NCI-H1694 (cell line): Measurements from ENCODE around the gene GCN1.

ENCODE experiments used
- DNase-seq: peaks from one replicate; lab custom pipeline; 2025; lab: John Stamatoyannopoulos, UW

The GCN1 gene

DNA sequence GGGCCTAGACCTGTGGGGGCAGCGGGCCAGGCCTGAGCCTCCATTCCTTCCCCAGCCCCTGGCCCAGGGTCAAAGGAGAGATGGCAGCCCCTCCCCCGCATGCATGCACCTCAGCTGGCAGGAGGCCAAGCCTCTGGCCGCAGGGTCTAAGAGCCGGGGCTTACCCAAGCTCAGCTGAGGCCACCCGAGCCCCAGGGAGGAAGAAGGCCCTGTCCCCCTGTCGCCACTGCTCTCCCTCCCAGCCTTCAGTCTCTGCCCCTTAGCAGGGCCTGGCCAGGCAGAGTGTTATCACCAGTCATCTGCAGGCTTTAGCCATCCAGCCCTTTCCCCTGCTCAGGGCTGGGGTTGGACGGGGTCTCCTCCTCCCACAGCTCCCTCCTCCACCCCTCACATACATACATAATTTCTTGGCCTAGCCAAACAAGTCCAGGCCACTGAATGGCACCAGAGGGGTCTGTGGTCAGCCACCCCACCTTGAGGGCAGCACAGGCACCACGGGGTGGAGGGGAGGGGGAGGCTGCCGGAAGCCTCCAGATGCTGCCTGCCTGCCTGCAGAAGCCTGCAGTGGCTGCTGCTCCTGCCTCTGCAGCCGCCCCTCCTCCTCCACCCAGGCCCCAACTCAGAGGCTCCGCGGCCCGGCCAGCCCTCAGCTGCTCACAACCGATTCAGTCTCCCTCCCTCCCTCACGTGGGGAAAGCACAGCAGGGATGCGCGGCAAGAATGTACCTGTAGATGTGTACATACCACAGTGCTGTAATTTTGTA is 100.7 kb downstream of the GCN1 start:
- DNase-seq = no peak

DNA sequence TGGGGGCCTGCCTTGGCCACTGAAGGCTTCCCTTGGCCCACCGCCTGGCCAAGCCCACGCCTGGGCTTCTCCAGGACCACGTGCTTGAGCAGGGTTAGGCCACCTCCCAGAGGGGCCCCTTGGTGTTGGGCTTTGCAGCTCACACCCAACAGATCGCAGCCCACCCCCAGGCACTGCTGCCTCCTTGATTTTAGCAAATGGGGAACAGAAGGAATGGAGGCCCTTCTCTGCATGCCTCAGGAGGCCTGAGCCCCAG is 101.3 kb downstream of the GCN1 start:
- no peak for DNase-seq

DNA sequence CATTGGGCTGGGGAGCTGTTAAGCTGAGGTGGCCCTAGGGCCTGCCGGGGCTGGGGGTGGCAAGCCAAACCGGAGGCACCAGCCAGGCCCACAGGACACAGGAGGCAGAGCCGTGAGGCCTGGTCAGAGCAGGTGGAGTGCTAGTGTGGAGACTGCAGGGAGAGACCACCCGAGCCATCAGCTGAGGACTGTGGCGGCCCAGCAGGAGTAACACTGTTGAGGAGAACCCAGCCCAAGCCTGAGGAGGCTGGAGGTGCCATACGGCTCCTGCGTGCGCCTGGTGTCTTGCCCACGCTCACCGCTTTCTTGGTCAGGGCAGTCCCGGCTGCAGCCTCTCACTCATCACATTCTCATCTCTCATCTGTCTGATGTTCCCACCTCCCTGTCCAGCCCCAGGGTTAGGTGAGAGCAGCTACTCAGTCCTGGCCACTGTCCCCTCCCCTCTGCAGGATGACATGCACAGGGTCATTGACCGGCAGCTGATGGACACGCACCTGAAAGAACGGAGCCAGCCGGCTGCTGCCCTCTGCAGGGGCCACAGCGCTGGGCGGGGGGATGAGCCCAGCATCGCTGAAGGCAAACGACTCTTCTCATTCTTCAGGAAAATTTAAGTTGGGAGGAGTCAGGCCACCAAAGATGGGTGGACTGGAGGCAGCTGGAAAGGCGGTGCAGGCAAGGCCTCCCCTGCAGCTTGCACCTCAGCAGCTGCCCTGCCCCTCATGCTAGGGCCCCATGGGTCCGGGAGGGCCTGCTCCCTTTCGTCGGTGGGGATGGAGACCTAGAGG is 101.8 kb downstream of the GCN1 start:
- no peak for DNase-seq

DNA sequence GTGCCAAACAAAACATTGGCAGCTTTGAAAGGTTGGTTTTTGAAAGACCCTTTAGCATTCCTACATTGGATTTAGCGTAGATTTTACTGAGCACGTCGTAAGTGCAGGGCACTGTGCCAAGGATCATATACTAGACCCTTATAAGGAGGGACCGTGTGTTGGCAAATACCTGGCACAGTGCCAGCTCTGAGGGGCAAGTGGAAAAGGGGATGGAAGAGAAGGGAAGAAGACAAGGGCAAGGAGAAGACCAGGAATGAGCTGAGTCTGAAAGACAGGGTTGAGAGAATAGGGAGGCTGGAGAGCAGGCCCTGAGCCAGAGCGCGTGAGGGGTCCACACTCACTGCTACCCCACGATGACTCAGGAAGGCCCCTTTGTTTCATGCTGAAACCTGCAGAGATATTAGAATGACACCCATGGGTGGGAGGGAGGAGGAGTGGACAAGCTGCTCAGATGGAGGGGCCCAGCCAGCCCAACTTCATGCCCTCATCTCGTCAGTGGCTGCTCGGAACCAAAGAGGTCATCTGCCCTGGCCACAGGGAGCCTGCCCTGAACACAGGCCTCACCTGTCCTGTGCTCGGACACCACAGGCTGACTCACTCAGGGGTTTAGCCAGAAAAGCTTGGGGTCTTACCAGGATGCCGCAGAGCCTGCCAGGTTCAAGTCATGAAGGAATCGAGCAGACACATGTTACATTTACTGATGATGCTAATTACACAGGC is 103.0 kb downstream of the GCN1 start:
- no peak for DNase-seq

DNA sequence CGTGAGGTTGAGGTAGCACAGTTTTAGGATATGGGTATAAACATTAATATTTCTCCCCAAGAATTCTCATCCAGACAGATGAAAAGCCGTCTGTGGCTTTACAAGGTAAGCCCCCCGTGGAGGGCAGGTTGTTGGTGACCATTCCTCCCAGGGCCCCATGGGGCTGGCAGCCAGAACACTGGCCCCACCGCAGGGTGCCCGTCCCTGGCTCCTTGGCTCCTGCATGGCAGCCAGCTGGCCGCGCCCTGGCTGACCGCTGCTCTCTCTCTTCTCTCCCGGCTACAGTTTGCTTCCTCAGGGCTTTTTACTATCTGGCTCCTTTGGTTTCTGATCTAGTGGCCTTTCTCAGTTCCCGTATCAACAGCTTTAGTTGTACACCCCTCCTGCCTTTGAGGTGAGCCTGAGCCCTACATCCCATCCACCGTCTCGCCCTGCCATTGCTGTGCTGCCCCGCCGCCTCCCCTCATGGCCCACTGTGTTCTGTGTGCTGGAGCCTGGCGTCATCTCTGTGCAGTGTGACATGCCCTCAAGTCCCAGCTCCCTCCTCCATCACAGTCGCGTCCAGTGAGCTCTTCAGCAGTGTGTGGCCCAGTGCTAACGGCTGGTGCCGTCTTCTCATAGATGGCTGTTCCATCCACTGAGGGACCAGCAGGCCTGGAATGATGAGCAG is 103.8 kb downstream of the GCN1 start:
- DNase-seq = no peak

DNA sequence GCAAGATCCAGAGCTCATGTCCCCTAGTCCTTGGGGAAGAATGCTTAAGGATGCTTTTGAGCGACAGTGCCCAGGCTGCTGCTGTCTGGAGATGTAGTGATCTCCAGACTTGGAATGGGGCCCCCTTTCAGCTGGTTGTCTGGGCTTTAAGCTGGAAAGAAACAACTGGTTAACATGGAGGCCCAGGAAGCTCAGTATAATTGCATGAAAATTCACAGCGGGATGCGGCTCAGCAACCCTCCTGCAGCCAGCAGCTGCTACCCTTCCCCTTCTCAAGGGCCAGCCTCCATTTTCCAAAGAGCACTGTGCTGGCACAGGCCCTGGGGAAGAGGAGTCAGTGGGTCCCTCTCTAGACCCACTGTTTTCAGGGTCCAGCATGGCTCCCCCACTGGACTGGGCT is 104.3 kb downstream of the GCN1 start:
- DNase-seq = no peak

DNA sequence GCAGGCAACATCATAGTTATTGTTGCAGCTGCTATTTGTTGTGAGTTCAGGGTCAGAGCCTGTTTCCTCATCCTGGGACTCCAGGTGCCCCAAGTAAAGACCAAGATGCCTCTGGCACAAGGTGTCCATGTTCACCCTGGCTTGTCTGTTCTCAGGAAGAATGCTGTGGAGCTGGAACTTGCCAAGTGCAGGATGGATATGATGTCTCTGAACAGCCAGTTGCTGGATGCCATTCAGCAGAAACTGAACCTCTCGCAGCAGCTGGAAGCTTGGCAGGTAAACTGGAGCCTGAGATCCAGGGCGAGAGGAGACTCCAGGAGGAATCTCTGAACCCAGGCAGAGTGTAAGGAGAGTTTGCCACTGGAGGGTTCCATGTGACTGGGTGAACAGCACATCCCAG is 104.7 kb downstream of the GCN1 start:
- no peak for DNase-seq

DNA sequence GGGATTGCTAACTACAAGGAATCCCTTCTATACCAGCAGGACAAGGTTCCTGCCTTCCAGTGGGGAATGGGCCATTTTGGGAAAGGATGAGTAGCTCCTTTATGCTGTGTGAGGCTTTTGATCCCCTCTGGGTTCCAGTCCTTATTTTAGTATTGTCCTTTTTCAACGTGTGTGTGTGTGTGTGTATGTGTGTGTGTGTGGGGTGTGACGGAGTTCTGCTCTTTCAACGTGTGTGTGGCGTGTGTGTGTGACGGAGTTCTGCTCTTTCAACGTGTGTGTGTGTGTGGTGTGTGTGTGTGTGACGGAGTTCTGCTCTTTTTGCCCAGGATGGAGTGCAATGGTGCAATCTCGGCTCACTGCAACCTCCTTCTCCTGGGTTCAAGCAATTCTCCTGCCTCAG is 105.4 kb downstream of the GCN1 start:
- DNase-seq = no peak

DNA sequence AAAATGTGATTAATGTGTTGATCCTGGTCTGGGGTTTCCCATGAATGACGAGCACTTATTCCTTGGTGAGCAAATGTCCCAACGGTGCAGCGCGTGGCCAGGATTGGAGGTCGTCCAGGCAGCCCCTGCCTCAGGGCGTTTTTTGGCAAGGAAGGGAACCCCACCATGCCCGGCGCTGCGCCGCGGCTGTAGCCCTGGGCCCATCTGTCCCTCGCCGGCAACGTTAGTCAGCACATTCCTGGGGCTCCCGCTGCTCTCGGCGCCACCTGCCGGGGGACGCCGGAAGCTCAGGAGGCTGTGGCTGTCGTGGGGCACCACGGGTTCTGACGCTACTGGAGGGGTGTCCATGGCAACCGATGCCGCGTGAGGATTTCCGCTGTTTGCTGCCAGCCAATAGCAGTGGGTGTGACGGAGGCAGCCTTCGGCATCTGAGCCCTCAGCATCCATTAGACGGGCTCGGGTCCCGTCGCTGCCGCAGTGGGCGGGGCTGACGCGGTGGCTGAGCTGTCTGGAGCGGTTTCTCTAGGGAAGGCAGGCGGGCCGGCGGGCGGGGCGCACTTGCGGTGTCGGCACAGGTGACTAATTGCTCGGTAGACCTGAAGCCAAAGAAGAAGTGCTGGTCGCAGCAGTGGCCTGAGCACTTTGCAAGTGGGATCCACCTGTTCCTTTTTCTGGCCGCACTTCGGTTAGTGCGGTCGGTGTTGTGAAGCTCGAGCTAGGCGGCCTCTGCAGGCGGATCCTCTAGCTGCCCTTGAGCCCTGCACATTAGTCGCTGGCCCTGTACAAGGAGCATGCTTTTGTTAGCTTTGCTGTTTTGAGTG is 107.5 kb downstream of the GCN1 start:
- peak; percentile 95 for DNase-seq

DNA sequence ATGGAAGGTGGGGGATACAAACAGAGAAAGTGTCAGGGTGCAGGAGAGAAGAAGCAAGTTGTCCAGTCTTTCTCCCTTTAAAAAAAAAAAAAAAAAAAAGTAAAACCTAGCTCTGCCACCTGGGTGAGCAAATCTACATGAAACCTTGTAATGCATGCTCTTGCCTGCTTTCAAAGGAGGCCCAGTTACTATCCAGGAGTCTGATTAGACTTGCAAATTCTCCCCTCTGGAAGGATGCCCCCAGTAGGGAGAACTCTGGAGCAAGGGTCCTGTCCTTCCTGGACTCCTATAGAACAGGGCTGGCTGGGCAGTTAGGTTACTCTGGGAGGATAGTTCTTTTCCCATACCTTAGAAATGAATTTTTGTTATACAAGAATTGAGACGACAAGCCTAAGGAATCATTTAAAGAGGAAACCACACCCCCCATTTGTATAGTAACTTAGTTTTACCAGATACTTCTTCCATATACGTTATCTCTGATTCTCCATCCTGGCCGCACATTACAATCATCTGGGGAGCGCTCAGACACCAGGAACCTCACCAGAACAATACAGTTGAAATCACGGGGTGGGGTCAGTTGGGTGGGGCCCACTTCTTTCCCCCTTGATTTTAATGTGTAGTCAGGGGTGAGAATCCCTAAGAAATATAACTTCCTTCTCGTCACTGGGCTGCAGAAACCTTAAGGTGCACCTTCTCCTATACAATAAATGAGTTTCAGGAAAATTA is 108.4 kb downstream of the GCN1 start:
- DNase-seq = no peak

DNA sequence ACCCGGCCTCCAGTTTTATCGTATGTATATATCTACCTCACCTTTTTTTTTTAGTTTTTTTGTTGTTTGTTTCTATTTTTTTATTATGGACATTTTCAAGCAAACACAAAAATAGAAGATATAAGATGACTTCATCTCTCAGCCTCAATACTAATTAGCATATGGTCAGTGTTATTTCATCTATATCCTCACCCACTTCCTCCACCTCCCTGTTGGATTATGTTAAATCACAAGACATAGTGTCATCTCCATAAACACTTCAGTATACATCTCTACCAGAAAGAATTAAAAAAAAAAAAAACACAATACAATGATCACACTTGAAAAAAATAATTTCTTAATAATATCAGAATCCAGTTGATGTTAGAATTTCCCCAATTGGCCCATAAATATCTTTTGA is 112.9 kb downstream of the GCN1 start:
- DNase-seq = no peak

DNA sequence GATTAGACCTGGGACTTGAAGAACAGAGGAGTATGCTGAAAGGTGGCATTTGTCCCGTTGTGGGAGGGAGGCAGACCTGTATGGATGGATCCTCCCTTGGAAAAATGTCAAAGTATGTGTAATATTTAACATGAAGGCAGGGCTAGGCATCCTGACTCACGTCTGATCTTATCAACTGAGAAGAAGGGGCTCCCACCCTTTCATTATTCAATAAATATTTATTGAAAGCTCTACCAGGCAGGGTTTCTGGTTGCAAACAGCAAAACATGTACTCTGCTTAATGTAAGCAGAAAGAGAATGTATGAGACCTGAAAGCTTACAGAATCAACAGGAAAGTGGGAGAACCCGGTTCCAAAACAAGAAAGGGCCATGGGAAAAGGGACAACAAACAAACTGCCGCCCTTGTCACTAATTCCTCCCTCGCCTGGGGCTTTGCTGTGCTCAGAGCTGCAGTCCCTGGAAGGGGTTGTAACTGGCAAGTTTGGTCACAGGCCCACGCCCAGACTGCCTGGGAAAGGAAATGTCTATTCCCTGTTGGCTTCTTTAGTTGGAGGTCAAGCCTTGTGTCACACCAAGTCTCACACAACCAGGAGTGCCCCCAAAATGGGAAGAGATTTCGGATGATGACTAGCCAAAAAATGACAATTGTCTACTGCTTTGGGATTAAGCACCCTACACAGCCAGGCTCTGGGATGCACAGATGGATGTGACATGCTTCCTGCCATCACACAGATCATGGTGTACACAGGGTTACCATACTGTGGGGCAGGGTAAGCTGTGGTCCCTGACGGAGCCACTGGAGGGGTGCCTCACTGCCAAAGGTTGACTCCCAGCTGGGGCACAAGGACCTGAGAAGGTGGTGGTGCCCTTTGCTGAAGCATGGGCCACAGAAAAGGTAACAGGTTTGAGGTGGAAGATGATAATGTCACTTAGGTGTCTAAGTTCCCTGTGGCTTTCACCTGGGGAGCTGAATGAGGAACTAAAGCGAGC is 114.8 kb downstream of the GCN1 start:
- no peak for DNase-seq

DNA sequence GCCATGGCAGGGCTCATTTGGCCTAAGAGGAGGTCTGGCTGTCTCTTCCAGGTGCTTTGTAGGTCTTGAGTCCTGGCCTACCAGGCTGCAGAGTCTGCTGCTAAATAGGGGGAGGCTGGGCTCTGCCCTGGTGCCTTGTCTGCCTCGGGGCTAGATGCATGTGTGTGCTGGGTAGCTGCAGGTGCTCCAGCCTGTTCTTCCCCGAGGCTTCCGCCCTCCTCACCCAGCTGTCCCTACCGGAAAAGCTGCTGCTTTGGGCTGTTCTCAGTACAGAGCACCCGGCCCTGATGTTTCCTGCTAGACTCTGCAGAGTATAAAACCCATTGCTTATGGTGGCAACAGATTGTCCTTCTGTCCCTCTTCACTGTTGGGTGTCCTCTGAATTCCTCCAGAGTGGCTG is 115.6 kb downstream of the GCN1 start:
- DNase-seq = no peak

DNA sequence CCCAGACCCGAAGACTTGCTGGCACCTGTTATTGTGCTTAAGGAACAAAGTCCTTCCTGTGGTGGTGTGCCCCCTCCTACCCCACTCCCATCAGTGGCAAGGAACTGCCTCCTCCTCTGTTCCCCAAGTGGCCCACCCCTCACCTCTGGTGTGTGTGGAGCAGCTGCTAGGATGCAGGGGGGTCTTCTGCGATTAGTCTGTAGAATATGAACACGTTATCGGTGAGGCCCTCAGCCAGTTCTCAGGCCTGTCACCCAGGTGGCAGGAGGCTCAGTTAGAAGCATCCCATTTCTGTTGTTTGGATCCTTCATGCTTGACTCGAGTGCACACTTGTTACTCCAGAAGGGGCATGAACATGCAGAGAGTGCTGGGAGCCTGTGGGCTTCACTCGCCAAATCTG is 117.3 kb downstream of the GCN1 start:
- DNase-seq = no peak
